Measurements from ENCODE around the gene RPL10.

DNA sequence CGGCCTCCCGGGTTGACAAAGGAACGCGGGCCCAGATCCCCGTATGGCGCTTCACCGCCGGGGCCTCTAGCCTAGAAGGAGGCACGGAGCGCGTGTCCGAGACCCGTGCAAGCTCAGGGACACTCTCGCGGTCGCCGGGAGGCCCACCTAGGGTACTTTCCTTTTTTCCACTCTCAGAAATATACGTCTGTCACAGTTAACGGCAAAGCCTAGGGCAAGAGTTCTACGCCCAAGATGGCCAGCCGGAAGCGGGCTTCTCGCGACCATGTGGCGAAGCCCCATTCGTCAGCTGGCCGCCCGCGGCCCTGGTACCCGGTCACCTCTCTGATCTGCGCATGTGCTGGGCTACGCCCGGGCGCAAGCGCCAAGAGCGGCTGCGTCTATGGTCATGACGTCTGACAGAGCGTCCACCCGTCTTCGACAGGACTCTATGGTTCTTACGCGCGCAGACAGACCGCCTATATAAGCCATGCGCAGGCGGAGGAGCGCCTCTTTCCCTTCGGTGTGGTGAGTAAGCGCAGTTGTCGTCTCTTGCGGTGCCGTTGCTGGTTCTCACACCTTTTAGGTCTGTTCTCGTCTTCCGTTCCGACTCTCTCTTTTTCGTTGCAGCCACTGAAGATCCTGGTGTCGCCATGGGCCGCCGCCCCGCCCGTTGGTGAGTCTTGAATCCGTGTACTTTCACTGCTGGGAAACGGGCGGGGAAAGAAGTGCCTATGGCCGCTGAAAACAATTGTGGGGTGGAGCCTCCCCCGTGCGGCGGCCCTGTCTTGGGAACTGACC, at the start of gene RPL10:
- TF ChIP-seq USF1 (IDR thresholded peaks at IDR 0.05) (no peak; the same call in 1 of the 2 replicates), FOXM1 (IDR thresholded peaks at IDR 0.05; ENCODE audit: borderline replicate concordance, low read depth) (no peak), EP300 (IDR thresholded peaks at IDR 0.05; ENCODE audit: borderline replicate concordance) (no peak), TAF1 (IDR thresholded peaks at IDR 0.05; ENCODE audit: low read depth) (peak; percentile 96), ZBTB7A (IDR thresholded peaks at IDR 0.05; ENCODE audit: low read depth) (no peak)
